HG03045 (cell line): ENCODE data around the gene TMEM242.

ENCODE experiments used
- ATAC-seq: cut with Tn5 transposase; IDR thresholded peaks from one replicate; pipeline ENCODE4 v1.9.1; 2021; ENCODE audit warnings: mild to moderate bottlenecking, moderate library complexity; ENCODE audit not compliant: unreplicated experiment

TMEM242 gene

GRCh38 chr6:157255079-157255478 is 68.2 kb downstream of the TMEM242 start:
- no peak for ATAC-seq

- ATAC-seq: no peak
Measured at GRCh38 chr6:157254538-157254937, 68.8 kb downstream of the TMEM242 start.

- no peak for ATAC-seq
Measured at GRCh38 chr6:157253699-157254098, 69.6 kb downstream of the TMEM242 start.

- no peak for ATAC-seq
Measured at GRCh38 chr6:157253017-157253416, 70.3 kb downstream of the TMEM242 start.

- ATAC-seq: no peak
Measured at GRCh38 chr6:157251586-157252247, 71.6 kb downstream of the TMEM242 start.

- ATAC-seq: no peak
Measured at GRCh38 chr6:157249826-157250225, 73.5 kb downstream of the TMEM242 start.

GRCh38 chr6:157248264-157248663 is 75.1 kb downstream of the TMEM242 start:
- ATAC-seq: no peak

GRCh38 chr6:157246771-157247484 is 76.4 kb downstream of the TMEM242 start:
- ATAC-seq: no peak

GRCh38 chr6:157246048-157246630 is 77.2 kb downstream of the TMEM242 start:
- no peak for ATAC-seq

- ATAC-seq: no peak
Measured at GRCh38 chr6:157245436-157245835, 77.9 kb downstream of the TMEM242 start.

GRCh38 chr6:157244780-157245179 is 78.5 kb downstream of the TMEM242 start:
- ATAC-seq: no peak

- no peak for ATAC-seq
Measured at GRCh38 chr6:157244175-157244574, 79.1 kb downstream of the TMEM242 start.

GRCh38 chr6:157242791-157243190 is 80.5 kb downstream of the TMEM242 start:
- no peak for ATAC-seq

- ATAC-seq: no peak
Measured at GRCh38 chr6:157240960-157241311, 82.4 kb downstream of the TMEM242 start.

- ATAC-seq: no peak
Measured at GRCh38 chr6:157240059-157240959, 83.0 kb downstream of the TMEM242 start.

- no peak for ATAC-seq
Measured at GRCh38 chr6:157239671-157240058, 83.7 kb downstream of the TMEM242 start.
